GM12872 (cell line): ENCODE measurements around the gene OSBPL7.

ENCODE experiments used
- TF ChIP-seq, protein P1 (sequence below): IDR thresholded peaks from 3 replicates; pipeline ENCODE4 v1.5.1; 2011; ENCODE audit warnings: low read depth, mild to moderate bottlenecking, low read length, moderate library complexity; ENCODE audit not compliant: insufficient read depth

Gene OSBPL7

DNA sequence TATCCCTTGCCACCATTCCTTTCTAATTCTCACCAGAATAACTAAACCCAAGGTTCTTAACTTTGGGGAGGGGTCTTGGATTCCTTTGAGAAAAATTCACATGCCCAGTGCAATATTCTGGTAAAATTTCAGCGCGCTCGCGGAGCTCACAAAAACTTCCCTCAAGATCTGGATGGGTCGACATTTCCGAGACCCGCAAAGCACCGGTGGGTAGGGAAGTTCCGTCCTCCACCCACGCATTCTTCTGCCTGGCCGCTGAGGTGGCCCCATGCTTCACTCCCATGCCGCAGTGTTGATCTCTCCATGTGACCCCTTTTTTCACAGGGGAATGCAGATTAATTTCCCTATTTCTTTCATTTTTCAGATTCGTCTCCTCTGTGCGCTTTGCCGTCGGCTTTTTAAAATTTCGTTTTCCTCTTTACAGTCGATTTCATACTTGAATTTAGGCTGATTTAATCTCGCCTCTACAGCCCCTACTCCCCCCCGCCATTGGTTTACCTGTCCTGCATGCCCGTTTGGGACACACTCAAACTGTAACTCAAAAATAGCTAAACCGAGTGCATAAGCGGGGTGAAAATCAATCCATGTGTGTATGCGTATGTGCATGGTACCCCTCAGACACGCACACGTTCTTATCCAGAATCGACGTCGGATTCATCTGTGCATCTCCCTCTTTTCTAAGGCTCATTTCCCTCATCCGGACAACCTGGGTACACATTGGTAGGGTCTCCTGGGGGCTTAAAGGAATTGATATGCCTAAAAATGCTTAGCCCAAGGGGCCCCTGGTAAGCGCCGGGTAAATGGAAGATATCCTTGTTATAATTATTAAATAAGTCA is 30.7 kb upstream of the OSBPL7 start:
- TF ChIP-seq, protein P1, sequence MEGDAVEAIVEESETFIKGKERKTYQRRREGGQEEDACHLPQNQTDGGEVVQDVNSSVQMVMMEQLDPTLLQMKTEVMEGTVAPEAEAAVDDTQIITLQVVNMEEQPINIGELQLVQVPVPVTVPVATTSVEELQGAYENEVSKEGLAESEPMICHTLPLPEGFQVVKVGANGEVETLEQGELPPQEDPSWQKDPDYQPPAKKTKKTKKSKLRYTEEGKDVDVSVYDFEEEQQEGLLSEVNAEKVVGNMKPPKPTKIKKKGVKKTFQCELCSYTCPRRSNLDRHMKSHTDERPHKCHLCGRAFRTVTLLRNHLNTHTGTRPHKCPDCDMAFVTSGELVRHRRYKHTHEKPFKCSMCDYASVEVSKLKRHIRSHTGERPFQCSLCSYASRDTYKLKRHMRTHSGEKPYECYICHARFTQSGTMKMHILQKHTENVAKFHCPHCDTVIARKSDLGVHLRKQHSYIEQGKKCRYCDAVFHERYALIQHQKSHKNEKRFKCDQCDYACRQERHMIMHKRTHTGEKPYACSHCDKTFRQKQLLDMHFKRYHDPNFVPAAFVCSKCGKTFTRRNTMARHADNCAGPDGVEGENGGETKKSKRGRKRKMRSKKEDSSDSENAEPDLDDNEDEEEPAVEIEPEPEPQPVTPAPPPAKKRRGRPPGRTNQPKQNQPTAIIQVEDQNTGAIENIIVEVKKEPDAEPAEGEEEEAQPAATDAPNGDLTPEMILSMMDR = no peak

DNA sequence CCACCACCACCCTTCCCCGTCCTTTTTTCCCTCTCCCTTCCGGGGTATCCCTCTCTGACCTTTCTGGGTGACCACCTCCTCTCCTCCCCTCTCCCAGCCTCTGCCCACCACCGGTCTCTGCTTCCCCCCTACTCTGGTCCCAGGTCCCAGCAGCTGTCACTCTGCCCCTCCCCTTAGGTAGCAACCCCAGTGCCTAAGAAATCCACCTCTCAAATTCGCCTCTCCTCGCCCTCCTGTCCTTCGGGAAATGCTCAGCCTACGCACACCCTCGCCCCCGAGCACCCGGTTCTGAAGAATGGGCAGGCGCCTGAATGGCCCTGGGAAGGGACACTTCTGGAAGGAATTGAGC is 30.1 kb upstream of the OSBPL7 start:
- TF ChIP-seq, protein P1 = no peak

DNA sequence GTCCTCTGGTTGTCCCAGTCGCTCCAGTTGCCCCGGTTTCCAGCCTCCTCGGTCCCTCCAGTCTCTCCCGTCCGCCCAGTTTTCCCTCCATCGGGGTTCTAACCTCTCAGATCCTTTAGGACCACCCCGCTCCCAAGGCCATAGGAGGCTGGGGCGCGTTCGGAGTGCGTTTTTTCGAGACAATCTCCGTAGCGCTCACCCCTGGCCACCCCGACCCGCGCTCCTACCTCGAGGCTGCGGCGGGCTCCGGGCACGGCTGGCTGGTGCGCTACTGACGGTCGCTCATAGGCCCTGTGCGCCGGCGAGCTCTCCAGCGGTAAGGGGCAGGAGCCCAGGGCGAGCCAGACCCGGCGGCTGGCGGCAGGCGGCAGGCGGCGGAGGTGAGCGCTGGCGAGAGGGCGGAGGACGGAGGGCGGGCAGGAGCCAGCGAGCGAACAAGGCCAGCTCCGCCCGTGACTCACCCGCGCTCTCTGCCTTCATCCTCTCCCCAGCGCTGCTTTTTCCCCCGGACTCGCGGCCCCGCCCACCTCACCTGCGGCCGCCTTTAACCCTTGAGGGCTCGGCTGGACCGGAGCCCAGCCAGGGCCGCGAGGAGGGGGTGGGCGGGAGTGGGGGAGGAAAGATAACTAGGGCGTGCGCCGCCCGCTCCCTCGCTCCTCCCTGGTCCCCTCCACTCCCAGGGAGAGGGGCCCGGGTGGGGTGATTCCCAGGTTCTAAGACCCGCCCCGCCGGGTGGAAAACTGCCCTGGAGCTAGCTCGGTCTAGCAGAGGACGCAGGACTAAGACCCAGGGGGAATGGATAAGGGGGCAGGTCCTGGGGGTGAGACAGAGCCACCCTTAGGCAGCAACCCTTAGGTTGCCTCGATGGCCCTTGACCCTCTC is 29.3 kb upstream of the OSBPL7 start, which contains the start of gene SP6:
TSS of gene SP6 (minus strand) at position 472 of the 882 bp plus-strand sequence. CDS start 2,734 bp downstream, outside the sequence.
- TF ChIP-seq, protein P1 = no peak

DNA sequence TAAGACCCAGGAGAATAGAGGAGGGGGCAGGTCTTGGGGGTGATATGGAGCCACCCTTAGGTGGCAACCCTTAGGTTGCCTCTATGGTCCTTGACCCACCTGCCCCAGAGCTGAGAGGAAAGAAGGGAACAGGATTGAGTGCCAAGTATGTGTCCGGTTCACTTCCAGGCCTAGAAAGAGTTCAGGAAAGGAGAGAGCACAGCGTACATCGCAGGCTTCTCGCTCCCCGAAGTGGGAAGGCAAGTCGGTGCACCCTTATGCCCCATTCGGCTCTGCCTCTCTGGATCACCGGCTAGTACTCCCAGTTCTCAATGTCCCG is 28.7 kb upstream of the OSBPL7 start:
- TF ChIP-seq, protein P1 = no peak

DNA sequence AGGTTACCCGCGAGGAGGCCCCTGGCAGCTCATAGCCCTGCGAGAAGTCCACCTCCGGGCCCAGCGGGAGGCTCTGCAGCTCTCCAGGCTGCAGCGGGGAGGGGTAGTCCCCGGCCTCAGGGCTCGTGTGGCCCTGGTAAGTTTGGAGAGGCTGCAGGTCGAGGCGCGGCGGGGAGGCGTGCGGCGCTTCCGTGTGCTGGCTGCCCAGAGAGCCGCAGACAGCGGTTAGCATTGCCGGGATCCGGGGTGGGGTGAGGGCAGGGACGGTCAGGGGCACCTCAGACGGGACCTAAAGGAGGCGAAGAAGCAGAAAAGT is 26.6 kb upstream of the OSBPL7 start:
- TF ChIP-seq, protein P1 = no peak

DNA sequence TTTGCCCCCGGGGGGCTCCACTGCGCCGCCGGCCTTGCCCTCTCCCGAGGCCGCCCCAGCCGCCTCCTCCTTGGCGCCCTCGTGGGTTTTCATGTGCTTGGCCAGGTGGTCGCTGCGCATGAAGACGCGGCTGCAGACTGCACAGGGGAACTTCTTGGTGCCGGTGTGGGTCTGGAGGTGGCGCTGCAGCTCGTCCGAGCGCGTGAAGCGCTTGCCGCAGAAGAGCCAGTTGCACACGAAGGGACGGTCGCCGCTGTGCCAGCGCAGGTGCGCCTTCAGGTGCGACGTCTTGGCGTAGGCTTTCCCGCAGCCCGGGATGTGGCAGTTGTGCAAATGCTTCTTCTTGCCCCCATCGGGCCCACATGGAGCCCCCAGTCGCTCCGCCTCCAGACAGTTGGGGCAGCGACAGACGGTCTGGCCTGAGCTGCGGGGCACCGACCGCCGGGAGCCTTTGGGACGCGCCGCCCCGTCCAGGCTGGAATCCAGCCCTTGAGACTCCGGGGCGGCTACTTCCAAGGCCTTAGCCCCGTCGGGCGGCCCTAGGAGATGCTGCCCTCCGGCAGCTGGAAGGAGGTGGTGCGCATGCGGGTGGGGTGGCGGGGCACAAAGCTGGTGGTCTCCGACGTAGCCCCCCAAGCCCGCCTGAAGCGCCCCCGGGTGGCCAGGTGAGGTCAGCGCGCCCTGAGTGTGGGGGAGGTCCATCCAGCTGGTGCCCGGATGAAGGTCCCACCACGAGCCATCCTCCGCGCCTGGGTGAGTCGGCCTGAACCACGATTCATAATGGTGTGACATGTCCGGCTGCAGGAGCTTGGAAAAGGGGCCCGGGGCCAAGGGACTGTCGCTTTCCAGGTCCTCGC is 26.0 kb upstream of the OSBPL7 start:
- TF ChIP-seq, protein P1 = peak; percentile 32

DNA sequence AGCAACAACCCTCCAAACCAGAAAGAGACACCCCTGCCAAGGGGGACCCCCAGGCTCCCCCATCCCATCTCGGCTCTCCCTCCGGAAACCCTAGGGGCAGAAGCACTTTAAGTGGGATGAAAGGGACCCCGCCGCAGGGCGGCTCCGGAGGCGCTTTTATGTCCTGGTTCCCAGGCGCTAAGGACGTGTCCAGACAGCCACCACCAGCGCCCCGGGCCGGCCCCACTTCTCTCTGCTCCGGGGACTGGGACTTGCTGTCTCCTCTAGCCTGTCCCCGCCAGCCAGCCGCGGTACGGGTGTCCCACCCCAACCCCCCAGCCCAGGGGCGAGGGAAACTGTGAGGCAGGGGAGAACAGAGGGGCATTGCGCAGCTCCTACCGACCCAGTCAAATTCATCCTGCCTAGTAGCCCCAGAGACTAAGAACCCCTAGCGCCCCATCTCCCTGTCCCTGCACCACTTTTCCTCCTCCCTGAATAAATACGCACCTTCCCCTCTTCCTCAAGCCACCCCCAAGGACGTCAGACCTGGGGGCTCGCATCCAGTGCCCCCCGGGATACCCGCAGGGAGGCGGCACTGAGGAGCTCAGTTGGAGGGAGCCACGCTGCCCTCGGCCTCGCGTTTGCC is 25.2 kb upstream of the OSBPL7 start:
- TF ChIP-seq, protein P1 = no peak
